Astrocyte (in vitro differentiated cells and primary cell): ENCODE measurements around the gene MYH9. TPM values are rescaled to one million over a fixed set of nuclear protein-coding genes. Genes with fewer than 3 reads are reported as not detected.

Experiments
- DNase-seq: peaks from one replicate; pipeline ENCODE4 v3.0.0-alpha.2; 2010; ENCODE audit warnings: low read depth
- FAIRE-seq: peaks from 2 replicates; lab custom pipeline; 2011; peaks lifted over from hg19 to GRCh38; lab: Jason Lieb, UNC
- H2AFZ ChIP-seq: 2 replicates; pipeline ENCODE4 v1.6.0; 2012; ENCODE audit warnings: low read depth, low read length, inconsistent platforms
- H3K27ac ChIP-seq: 2 replicates; pipeline ENCODE4 v1.5.1; 2011; ENCODE audit warnings: low read depth, low read length, inconsistent platforms
- H3K27me3 ChIP-seq: 2 replicates; pipeline ENCODE4 v1.6.0; 2011; ENCODE audit warnings: low read length, inconsistent platforms; ENCODE audit not compliant: insufficient read depth
- H3K36me3 ChIP-seq: 2 replicates; pipeline ENCODE4 v1.5.1; 2011; ENCODE audit warnings: low read length, inconsistent platforms; ENCODE audit not compliant: insufficient read depth
- H3K4me1 ChIP-seq: 2 replicates; pipeline ENCODE4 v1.5.1; 2011; ENCODE audit warnings: low read length, inconsistent platforms; ENCODE audit not compliant: insufficient read depth
- H3K4me2 ChIP-seq: 2 replicates; pipeline ENCODE4 v1.6.0; 2012; ENCODE audit warnings: low read length, inconsistent platforms
- H3K4me3 ChIP-seq: 2 replicates; pipeline ENCODE4 v1.5.1; 2011; ENCODE audit warnings: low read depth, mild to moderate bottlenecking, low read length, inconsistent platforms; ENCODE audit not compliant: insufficient read depth
- H3K79me2 ChIP-seq: 2 replicates; pipeline ENCODE4 v1.6.0; 2012; ENCODE audit warnings: mild to moderate bottlenecking, low read length, inconsistent platforms; ENCODE audit not compliant: insufficient read depth
- H3K9ac ChIP-seq: 2 replicates; pipeline ENCODE4 v1.6.0; 2012; ENCODE audit warnings: mild to moderate bottlenecking, low read length, inconsistent platforms
- H3K9me3 ChIP-seq: 2 replicates; pipeline ENCODE4 v1.5.1; 2012; ENCODE audit warnings: low read depth, mild to moderate bottlenecking, low read length, inconsistent platforms; ENCODE audit not compliant: insufficient read depth
- H4K20me1 ChIP-seq: 2 replicates; pipeline ENCODE4 v1.6.0; 2012; ENCODE audit warnings: low read length, inconsistent platforms; ENCODE audit not compliant: insufficient read depth
- H3K27ac Mint-ChIP-seq: one replicate; pipeline ENCODE4 v1.8.0; 2021; ENCODE audit warnings: mild to moderate bottlenecking, mixed read lengths; ENCODE audit not compliant: unreplicated experiment
- H3K27me3 Mint-ChIP-seq: one replicate; pipeline ENCODE4 v1.8.0; 2021; ENCODE audit warnings: low read depth, mixed read lengths; ENCODE audit not compliant: unreplicated experiment
- H3K36me3 Mint-ChIP-seq: one replicate; pipeline ENCODE4 v1.8.0; 2021; ENCODE audit warnings: low read depth, mixed read lengths; ENCODE audit not compliant: unreplicated experiment
- H3K4me1 Mint-ChIP-seq: one replicate; pipeline ENCODE4 v1.8.0; 2021; ENCODE audit warnings: low read depth, mixed read lengths; ENCODE audit not compliant: unreplicated experiment
- H3K4me3 Mint-ChIP-seq: one replicate; pipeline ENCODE4 v1.8.0; 2021; ENCODE audit warnings: mild to moderate bottlenecking, moderate library complexity, mixed read lengths; ENCODE audit not compliant: unreplicated experiment
- H3K9me3 Mint-ChIP-seq: one replicate; pipeline ENCODE4 v1.8.0; 2021; ENCODE audit warnings: mild to moderate bottlenecking, mixed read lengths; ENCODE audit not compliant: unreplicated experiment
- EZH2 ChIP-seq: IDR thresholded peaks from 2 replicates; pipeline ENCODE4 v1.6.1; 2012; ENCODE audit warnings: mild to moderate bottlenecking, low read length, inconsistent platforms; ENCODE audit not compliant: insufficient read depth
- total RNA-seq: library from RNA; stranded (reverse); gene quantifications from 2 replicates; pipeline ENCODE4 v1.2.1, GENCODE V29; 2021
- TF ChIP-seq, protein P1 (sequence below): IDR thresholded peaks from 2 replicates; pipeline ENCODE4 v1.5.1; 2011; ENCODE audit warnings: low read depth, mild to moderate bottlenecking, inconsistent platforms, low read length, moderate library complexity; ENCODE audit not compliant: insufficient read depth

Gene MYH9
- total RNA-seq, 1 donor from 2014 or later: 2,278 TPM

- Histone ChIP-seq H3K4me3 (no peak overlapping the region), H3K27ac (peak overlapping the region; percentile 39), H3K27me3 (no peaks in the 10 kb centered on the region), H4K20me1 (peaks cover 94% of the 10 kb centered on the region), H3K79me2 (peaks cover 96% of the 10 kb centered on the region), H3K36me3 (peaks cover 76% of the 10 kb centered on the region), H2AFZ (no peak overlapping the region), H3K4me2 (no peak overlapping the region), H3K4me1 (peaks cover 55% of the 10 kb centered on the region), H3K9me3 (no peaks in the 10 kb centered on the region), H3K9ac (peak overlapping the region; percentile 11)
- H3K9me3 Mint-ChIP-seq: no peaks in the 10 kb centered on the region
- H3K36me3 Mint-ChIP-seq: peaks cover 35% of the 10 kb centered on the region
- no peaks in the 10 kb centered on the region for H3K27me3 Mint-ChIP-seq
- TF ChIP-seq, protein P1, sequence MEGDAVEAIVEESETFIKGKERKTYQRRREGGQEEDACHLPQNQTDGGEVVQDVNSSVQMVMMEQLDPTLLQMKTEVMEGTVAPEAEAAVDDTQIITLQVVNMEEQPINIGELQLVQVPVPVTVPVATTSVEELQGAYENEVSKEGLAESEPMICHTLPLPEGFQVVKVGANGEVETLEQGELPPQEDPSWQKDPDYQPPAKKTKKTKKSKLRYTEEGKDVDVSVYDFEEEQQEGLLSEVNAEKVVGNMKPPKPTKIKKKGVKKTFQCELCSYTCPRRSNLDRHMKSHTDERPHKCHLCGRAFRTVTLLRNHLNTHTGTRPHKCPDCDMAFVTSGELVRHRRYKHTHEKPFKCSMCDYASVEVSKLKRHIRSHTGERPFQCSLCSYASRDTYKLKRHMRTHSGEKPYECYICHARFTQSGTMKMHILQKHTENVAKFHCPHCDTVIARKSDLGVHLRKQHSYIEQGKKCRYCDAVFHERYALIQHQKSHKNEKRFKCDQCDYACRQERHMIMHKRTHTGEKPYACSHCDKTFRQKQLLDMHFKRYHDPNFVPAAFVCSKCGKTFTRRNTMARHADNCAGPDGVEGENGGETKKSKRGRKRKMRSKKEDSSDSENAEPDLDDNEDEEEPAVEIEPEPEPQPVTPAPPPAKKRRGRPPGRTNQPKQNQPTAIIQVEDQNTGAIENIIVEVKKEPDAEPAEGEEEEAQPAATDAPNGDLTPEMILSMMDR: no peak
- TF ChIP-seq EZH2: no peak
- peak overlapping the region; percentile 53 for H3K27ac Mint-ChIP-seq
- FAIRE-seq (no peak), DNase-seq (no peak)
- no peak overlapping the region for H3K4me3 Mint-ChIP-seq
- peaks cover 63% of the 10 kb centered on the region for H3K4me1 Mint-ChIP-seq
These were observed 44.1 kb downstream of the MYH9 start for GRCh38 chr22:36343720-36344105.

DNA sequence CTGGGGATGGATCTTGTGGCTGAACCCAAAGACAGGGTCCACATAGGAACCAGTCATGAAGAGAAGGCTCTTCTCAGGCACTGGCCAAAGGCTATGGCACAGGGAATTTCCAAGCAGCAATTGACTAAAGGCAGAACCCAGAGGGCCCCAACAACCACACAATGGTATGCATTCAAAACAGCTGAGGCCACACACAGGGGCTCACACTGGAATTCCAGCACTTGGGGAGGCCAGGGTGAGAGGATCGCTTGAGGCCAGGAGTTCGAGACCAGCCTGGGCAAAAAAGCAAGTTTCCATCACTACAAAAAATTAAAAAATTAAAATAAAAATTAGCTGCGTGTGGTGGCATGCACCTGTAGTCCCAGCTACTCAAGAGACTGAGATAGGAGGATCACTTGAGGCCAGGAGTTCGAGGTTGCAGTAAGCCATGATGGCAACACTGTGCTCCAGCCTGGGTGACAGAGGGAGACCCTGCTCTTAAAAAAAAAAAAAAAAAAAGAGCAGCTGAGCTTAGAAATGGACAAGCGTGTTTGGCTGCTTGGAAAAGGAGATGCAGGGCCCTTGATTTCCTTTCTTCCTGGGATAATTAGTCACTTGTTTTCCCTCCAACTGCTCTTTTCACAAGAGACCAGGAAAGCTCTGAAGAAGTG is 44.6 kb downstream of the MYH9 start:
- peaks cover 58% of the 10 kb centered on the region for H3K4me1 ChIP-seq
- peak overlapping the region; percentile 39 for H3K27ac ChIP-seq
- H3K4me2 ChIP-seq: no peak overlapping the region
- H3K27me3 ChIP-seq: no peaks in the 10 kb centered on the region
- H3K36me3 Mint-ChIP-seq: peaks cover 35% of the 10 kb centered on the region
- H3K36me3 ChIP-seq: peaks cover 80% of the 10 kb centered on the region
- FAIRE-seq (no peak), DNase-seq (no peak)
- peaks cover 98% of the 10 kb centered on the region for H4K20me1 ChIP-seq
- no peak for TF ChIP-seq EZH2
- TF ChIP-seq, protein P1: no peak
- H3K27me3 Mint-ChIP-seq: no peaks in the 10 kb centered on the region
- H3K4me3 Mint-ChIP-seq: no peak overlapping the region
- peak overlapping the region; percentile 66 for H3K27ac Mint-ChIP-seq
- H3K4me3 ChIP-seq: no peak overlapping the region
- no peaks in the 10 kb centered on the region for H3K9me3 Mint-ChIP-seq
- peaks cover 64% of the 10 kb centered on the region for H3K4me1 Mint-ChIP-seq
- no peak overlapping the region for H2AFZ ChIP-seq
- no peak overlapping the region for H3K9ac ChIP-seq
- H3K9me3 ChIP-seq: no peaks in the 10 kb centered on the region
- H3K79me2 ChIP-seq: peaks cover 96% of the 10 kb centered on the region

GRCh38 chr22:36341640-36342041 is 46.1 kb downstream of the MYH9 start:
- peaks cover 100% of the 10 kb centered on the region for H4K20me1 ChIP-seq
- H2AFZ ChIP-seq: no peak overlapping the region
- no peak for TF ChIP-seq EZH2
- TF ChIP-seq, protein P1: no peak
- no peaks in the 10 kb centered on the region for H3K9me3 Mint-ChIP-seq
- peaks cover 68% of the 10 kb centered on the region for H3K4me1 ChIP-seq
- H3K27ac Mint-ChIP-seq: peak overlapping the region; percentile 98
- peak overlapping the region; percentile 35 for H3K4me3 Mint-ChIP-seq
- no peaks in the 10 kb centered on the region for H3K27me3 Mint-ChIP-seq
- H3K79me2 ChIP-seq: peaks cover 98% of the 10 kb centered on the region
- H3K36me3 ChIP-seq: peaks cover 83% of the 10 kb centered on the region
- H3K36me3 Mint-ChIP-seq: peaks cover 42% of the 10 kb centered on the region
- H3K27ac ChIP-seq: peak overlapping the region; percentile 24
- peaks cover 65% of the 10 kb centered on the region for H3K4me1 Mint-ChIP-seq
- no peak for FAIRE-seq
- H3K4me3 ChIP-seq: no peak overlapping the region
- no peaks in the 10 kb centered on the region for H3K9me3 ChIP-seq
- H3K4me2 ChIP-seq: no peak overlapping the region
- H3K27me3 ChIP-seq: no peaks in the 10 kb centered on the region
- H3K9ac ChIP-seq: peak overlapping the region; percentile 42
- DNase-seq: no peak
